Measurements from ENCODE around the gene SYPL1.

Gene SYPL1

DNA sequence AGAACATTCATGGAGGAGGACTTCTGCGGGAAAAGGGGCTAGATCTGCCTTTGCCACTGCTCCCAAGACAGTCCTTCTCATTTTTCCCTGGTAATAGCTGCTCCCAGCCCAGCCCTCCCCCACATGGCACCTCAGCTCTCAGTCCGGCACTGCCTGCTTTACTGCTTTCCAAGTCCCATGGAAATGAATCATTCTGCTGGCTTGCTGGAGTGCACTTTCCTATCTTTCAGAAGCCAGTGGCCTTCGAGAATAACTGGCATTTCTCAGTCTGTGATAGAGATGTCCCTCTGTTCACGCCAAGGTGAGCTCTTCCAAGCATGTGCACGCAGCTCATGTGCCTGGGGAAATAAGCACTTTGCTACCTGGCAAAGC lies 61.4 kb downstream of the SYPL1 start:
- no peak for DNase-seq (ENCODE audit: low read depth in 3 of 3)

- DNase-seq (ENCODE audit: low read depth in 3 of 3), result no peak
Measured at GRCh38 chr7:106050002-106050745, 61.9 kb downstream of the SYPL1 start.

GRCh38 chr7:106049139-106049752 lies 62.9 kb downstream of the SYPL1 start:
- DNase-seq (ENCODE audit: low read depth in 3 of 3), result no peak

DNA sequence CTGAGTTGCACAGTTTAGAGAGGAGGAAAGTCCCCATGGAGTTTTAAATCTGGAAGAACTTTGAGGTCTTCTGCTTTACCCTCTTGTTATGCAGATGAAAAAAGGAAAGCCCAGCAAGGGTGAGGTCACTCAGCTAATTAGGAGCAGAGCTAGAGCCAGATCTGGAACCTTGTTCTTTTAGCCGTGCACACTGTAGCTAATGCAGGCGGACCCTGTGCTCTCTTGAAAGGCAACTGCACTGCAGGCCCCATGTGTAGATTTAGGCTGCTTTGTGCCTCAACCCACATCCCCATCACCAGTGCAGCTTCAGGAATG lies 63.4 kb downstream of the SYPL1 start:
- DNase-seq (ENCODE audit: low read depth in 3 of 3), result no peak

GRCh38 chr7:106047818-106048705 lies 64.0 kb downstream of the SYPL1 start:
- no peak for DNase-seq (ENCODE audit: low read depth in 3 of 3)

DNA sequence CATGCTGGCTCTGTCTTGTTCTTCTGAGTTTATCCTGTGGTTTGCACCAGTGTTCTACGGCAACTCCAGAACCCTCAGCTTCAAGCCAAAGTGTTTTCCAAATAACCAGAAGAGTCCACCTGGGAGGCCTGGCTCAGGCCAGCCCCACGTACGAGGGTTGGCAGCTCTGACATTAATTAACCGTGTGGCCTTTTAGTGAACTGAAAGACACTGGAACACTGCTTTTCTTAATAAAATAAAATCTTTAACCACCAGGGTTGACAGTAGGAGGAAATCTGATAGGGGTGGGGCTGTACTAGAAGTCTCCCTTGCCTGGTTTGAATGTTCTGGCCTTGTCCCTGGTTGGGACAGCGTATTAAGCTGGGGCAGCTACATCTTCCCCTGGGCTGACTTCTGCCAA lies 64.9 kb downstream of the SYPL1 start:
- no peak for DNase-seq (ENCODE audit: low read depth in 3 of 3)

- DNase-seq (ENCODE audit: low read depth in 3 of 3), result no peak
Measured at GRCh38 chr7:106045586-106045985, 66.5 kb downstream of the SYPL1 start.

GRCh38 chr7:106045139-106045538 lies 67.0 kb downstream of the SYPL1 start:
- DNase-seq (ENCODE audit: low read depth in 3 of 3), result no peak

GRCh38 chr7:106042196-106042611 lies 69.9 kb downstream of the SYPL1 start:
- no peak for DNase-seq (ENCODE audit: low read depth in 3 of 3)

GRCh38 chr7:106041140-106041717 lies 70.9 kb downstream of the SYPL1 start:
- peak in 1 of 3 experiments; percentile 22 for DNase-seq (ENCODE audit: low read depth in 3 of 3)

Data from stimulated activated CD4-positive, alpha-beta T cell treated with anti-CD3 and anti-CD28 coated beads, TNF-alpha, amount 100 ng/mL, for 24 hours (primary cell).